ENCODE data around the gene ASB2. TPM values are rescaled to one million over a fixed set of nuclear protein-coding genes. Genes with fewer than 3 reads are reported as not detected.

ASB2 gene
- total and polyA plus RNA-seq, 2 of the 4 experiments (the other 2 are of a cell fraction): 0.54 to 0.77 TPM

DNA sequence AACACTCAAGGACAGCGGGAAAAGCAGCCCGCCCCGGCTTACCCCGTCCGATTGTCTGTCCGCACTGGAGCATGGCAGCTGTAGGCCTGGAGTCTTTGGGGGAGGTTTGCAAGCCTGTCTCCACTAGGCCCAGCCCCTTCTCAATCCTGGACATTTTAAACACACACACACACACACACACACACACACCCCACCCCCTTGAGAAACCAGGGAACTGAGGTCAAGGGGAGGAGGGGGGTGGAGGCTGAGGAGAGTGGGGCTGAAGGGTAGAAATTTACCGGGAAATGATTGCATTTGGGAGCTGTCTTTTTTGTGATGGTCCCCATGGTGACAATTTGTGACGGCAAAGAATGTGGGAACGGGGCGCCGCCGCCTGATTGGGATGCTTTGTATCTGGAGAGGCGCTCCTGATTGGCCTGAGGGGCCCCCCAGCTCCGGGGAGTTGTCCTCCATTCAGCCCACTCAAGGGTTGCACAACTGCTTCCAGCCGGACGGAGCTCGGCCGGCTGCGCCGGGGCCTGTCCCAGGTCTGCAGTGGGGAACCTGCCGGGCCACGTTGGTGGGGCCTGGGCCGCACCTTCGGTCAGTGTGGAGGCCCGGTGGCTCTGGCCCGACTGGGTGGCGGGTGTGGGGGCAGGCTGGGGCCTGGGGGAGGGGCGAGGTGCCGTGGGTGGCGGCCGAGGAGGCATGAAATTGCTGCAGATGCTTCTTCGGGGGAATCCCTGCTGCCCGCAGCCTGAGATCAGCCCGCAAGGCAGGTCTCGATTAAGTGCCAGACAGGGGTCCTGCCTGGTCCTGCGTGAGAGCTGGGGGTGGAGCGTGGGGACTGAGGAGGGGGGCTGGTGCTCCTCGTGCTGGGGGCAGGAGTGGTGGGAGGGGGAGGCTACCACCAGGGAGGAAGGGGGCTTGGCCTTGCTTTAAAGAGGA is 49.2 kb downstream of the ASB2 start, which contains the start of gene FAM181A:
FAM181A (plus strand) TSS at position 472 of the 927 bp plus-strand sequence. CDS start 942 bp downstream, outside the sequence.
- Histone ChIP-seq H3K9ac (ENCODE audit: low read depth, low read length) (no peak within 1 kb of the TSS), H3K18ac (ENCODE audit: low read depth, low read length) (no peak within 1 kb of the TSS), H3K27ac (ENCODE audit: insufficient read depth, low read length) (no peak within 1 kb of the TSS), H2BK15ac (ENCODE audit: low read depth, low read length) (no peak within 1 kb of the TSS), H3K23ac (ENCODE audit: low read depth, low read length) (no peak within 1 kb of the TSS), H4K5ac (ENCODE audit: low read depth, low read length) (no peak within 1 kb of the TSS), H3K9me3 (ENCODE audit: control insufficient read depth, insufficient read depth, low read length) (no peaks in the 10 kb centered on the region), H3K56ac (ENCODE audit: extremely low read depth, insufficient read depth, low read length) (no peak within 1 kb of the TSS), H3K27me3 (ENCODE audit: control insufficient read depth, insufficient read depth, low read length) (peaks cover 21% of the 10 kb centered on the region), H3K79me1 (ENCODE audit: low read depth in 1 of 2, low read length in 2 of 2) (no peaks in the 10 kb centered on the region), H3K4me1 (ENCODE audit: control insufficient read depth, insufficient read depth, low read length) (no peaks in the 10 kb centered on the region), H3K4me2 (ENCODE audit: low read depth, low read length) (no peak within 1 kb of the TSS), H2AK9ac (replicated peaks; ENCODE audit: low read depth, low read length, poor library complexity) (no peak within 1 kb of the TSS), H4K8ac (ENCODE audit: low read depth in 2 of 2, low read length in 2 of 2) (no peak within 1 kb of the TSS), H4K91ac (ENCODE audit: insufficient read depth, low read depth, low read length) (no peak within 1 kb of the TSS), H2BK5ac (ENCODE audit: low read depth, low read length, poor library complexity, severe bottlenecking) (no peak within 1 kb of the TSS), H2BK120ac (ENCODE audit: low read depth, low read length) (no peak within 1 kb of the TSS), H3K9me1 (ENCODE audit: insufficient read depth, low read length) (no peaks in the 10 kb centered on the region), H3K36me3 (ENCODE audit: control insufficient read depth, insufficient read depth, low read length) (no peaks in the 10 kb centered on the region), H4K20me1 (ENCODE audit: insufficient read depth, low read length) (no peaks in the 10 kb centered on the region), H3K4ac (ENCODE audit: low read depth, low read length) (no peak within 1 kb of the TSS), H2BK20ac (ENCODE audit: low read depth, low read length) (no peak within 1 kb of the TSS), H2AFZ (replicated peaks; ENCODE audit: low read length, poor library complexity) (no peak within 1 kb of the TSS), H3K14ac (replicated peaks; ENCODE audit: low read depth, low read length) (no peak within 1 kb of the TSS), H3K4me3 (ENCODE audit: insufficient read depth, low read depth, low read length) (no peak within 1 kb of the TSS), H2AK5ac (ENCODE audit: low read depth, low read length) (no peak within 1 kb of the TSS)
- POLR2A ChIA-PET (ENCODE audit: unreplicated experiment): no interaction called here
- 49% methylated on average over 3 of the region's 38 CpGs; no CpG with 5 or more reads in 1 of the 2 experiments for WGBS, 2 experiments (ENCODE audit: extremely low coverage in 2 of 2, insufficient read length in 1 of 2)
- no peak for TF ChIP-seq SMC3 (IDR thresholded peaks at IDR 0.05; ENCODE audit: low read depth, low read length)
- TF ChIP-seq BHLHE40 (IDR thresholded peaks at IDR 0.05; ENCODE audit: low read depth, low read length): no peak
- TF ChIP-seq RAD21 (IDR thresholded peaks at IDR 0.05; ENCODE audit: low read length): no peak
- TF ChIP-seq NFE2L2 (IDR thresholded peaks at IDR 0.05; ENCODE audit: low read depth, low read length): no peak
- TF ChIP-seq, protein P1, sequence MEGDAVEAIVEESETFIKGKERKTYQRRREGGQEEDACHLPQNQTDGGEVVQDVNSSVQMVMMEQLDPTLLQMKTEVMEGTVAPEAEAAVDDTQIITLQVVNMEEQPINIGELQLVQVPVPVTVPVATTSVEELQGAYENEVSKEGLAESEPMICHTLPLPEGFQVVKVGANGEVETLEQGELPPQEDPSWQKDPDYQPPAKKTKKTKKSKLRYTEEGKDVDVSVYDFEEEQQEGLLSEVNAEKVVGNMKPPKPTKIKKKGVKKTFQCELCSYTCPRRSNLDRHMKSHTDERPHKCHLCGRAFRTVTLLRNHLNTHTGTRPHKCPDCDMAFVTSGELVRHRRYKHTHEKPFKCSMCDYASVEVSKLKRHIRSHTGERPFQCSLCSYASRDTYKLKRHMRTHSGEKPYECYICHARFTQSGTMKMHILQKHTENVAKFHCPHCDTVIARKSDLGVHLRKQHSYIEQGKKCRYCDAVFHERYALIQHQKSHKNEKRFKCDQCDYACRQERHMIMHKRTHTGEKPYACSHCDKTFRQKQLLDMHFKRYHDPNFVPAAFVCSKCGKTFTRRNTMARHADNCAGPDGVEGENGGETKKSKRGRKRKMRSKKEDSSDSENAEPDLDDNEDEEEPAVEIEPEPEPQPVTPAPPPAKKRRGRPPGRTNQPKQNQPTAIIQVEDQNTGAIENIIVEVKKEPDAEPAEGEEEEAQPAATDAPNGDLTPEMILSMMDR (conservative IDR thresholded peaks at IDR 0.05; ENCODE audit: low read depth, low read length): no peak
- no peak for TF ChIP-seq MAZ (IDR thresholded peaks at IDR 0.05; ENCODE audit: borderline replicate concordance, low read depth, low read length)
- no peak for TF ChIP-seq CHD1 (IDR thresholded peaks at IDR 0.05; ENCODE audit: low read depth, low read length)
- TF ChIP-seq CEBPB (IDR thresholded peaks at IDR 0.05; ENCODE audit: low read depth, low read length): no peak
- TF ChIP-seq, protein P2, sequence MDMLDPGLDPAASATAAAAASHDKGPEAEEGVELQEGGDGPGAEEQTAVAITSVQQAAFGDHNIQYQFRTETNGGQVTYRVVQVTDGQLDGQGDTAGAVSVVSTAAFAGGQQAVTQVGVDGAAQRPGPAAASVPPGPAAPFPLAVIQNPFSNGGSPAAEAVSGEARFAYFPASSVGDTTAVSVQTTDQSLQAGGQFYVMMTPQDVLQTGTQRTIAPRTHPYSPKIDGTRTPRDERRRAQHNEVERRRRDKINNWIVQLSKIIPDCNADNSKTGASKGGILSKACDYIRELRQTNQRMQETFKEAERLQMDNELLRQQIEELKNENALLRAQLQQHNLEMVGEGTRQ (IDR thresholded peaks at IDR 0.05; ENCODE audit: low read depth, low read length): no peak
- TF ChIP-seq RCOR1 (IDR thresholded peaks at IDR 0.05; ENCODE audit: insufficient replicate concordance, low read length): no peak
- no peak for TF ChIP-seq MXI1 (IDR thresholded peaks at IDR 0.05; ENCODE audit: borderline replicate concordance, low read depth, low read length)
- TF ChIP-seq, protein P3, sequence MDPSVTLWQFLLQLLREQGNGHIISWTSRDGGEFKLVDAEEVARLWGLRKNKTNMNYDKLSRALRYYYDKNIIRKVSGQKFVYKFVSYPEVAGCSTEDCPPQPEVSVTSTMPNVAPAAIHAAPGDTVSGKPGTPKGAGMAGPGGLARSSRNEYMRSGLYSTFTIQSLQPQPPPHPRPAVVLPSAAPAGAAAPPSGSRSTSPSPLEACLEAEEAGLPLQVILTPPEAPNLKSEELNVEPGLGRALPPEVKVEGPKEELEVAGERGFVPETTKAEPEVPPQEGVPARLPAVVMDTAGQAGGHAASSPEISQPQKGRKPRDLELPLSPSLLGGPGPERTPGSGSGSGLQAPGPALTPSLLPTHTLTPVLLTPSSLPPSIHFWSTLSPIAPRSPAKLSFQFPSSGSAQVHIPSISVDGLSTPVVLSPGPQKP (IDR thresholded peaks at IDR 0.05; ENCODE audit: borderline replicate concordance, low read depth, low read length): no peak
- TF ChIP-seq FOS (IDR thresholded peaks at IDR 0.05; ENCODE audit: low read depth, low read length): no peak
- ATAC-seq (ENCODE audit: low read depth) (peak; percentile 14; the same call in 1 of the 2 replicates), DNase-seq (no peak)
- dilution Hi-C loops (cut with HindIII; ENCODE audit: low sequenced_read_pairs, unreplicated experiment): no loop called here
- CTCF ChIA-PET: no interaction called here
- in situ Hi-C loops (cut with MboI; ENCODE audit: low sequenced_read_pairs): no loop called here
- BruUV-seq (replicated peaks): no TSS peak
- intact Hi-C loops (cut with micrococcal nuclease): no loop called here

Data from IMR-90 (cell line).